Ovary (tissue), 9 donors: ENCODE measurements around the gene ATXN1. TPM values are rescaled to one million over a fixed set of nuclear protein-coding genes. Genes with fewer than 3 reads are reported as not detected.
A peak's percentile ranks its signal among the peaks of the same experiment; 100 is the strongest.
"Not testable (repeated sequence)": the region's sequence is repeated elsewhere in the genome, so short reads cannot be mapped to it uniquely, and the experiment has no call there.

Source experiments
- DNase-seq, 5 donors: peaks; one replicate each; pipeline ENCODE4 v3.0.0-alpha.2; 2019 to 2020
- H3K27ac ChIP-seq, 2 donors: fragments of 200-600 bp; one replicate each; pipeline versions ENCODE4 v1.5.1 to v1.8.0; 2019 to 2022
- H3K27me3 ChIP-seq: fragments of 200-600 bp; one replicate; pipeline ENCODE4 v1.8.0; 2022
- H3K36me3 ChIP-seq: fragments of 200-600 bp; sonication (generic); one replicate; pipeline ENCODE4 v1.5.1; 2019
- H3K4me1 ChIP-seq: one replicate; pipeline ENCODE4 v1.8.1; 2013; ENCODE audit warnings: mild to moderate bottlenecking, moderate library complexity; ENCODE audit not compliant: insufficient read depth
- H3K4me3 ChIP-seq: fragments of 200-600 bp; sonication (generic); one replicate; pipeline ENCODE4 v1.5.1; 2017
- H3K9me3 ChIP-seq, 2 donors: fragments of 200-600 bp in 1 of 2; sonication (generic) in 1 of 2; one replicate each; pipeline versions ENCODE4 v1.5.1 to v1.8.1; 2013 to 2019; ENCODE audit warnings: mild to moderate bottlenecking in 1 of 2, moderate library complexity in 1 of 2
- CTCF ChIP-seq, 3 donors: fragments of 450-650 bp in 2 of 3; fragments of 200-600 bp in 1 of 3; IDR thresholded peaks; one replicate each; pipeline versions ENCODE4 v1.5.1 to v1.8.0; 2016 to 2022; ENCODE audit warnings: antibody characterized with exemption in 3 of 3, mild to moderate bottlenecking in 1 of 3
- EP300 ChIP-seq: sonication (generic); formaldehyde crosslinking; IDR thresholded peaks from one replicate; pipeline ENCODE4 v1.6.1; 2017; ENCODE audit warnings: antibody characterized with exemption
- POLR2A ChIP-seq: fragments of 450-650 bp; IDR thresholded peaks from one replicate; pipeline ENCODE4 v1.6.1; 2017; ENCODE audit warnings: antibody characterized with exemption, mild to moderate bottlenecking, moderate library complexity
- WGBS, 3 donors: extraction: QIAGEN DNeasy Blood & Tissue Kit in 1 of 3; methylation state at CpG; one replicate each; pipeline versions ENCODE4 v1.1.5 to v1.1.7; 2013 to 2017; 5-methylcytosine and 5-hydroxymethylcytosine counted together
- intact Hi-C, 4 donors: fragments of 100-400 bp; cut with DNase I; formaldehyde crosslinking; loops; one replicate each; pipeline versions ENCODE4 v1.11.0 to v1.15.1; 2022 to 2023
- polyA plus RNA-seq, 2 donors: library from polyadenylated mRNA; stranded (reverse); fragments of 200-250 nt in 1 of 2; fragments of 350-450 nt in 1 of 2; fragmentation: Illumina TruSeq in 1 of 2; extraction: RNeasy Lipid Tissue Mini Kit (QIAGEN cat#74804) in 1 of 2; gene quantifications; one replicate each; pipeline ENCODE4 v1.2.3, GENCODE V29; 2013 to 2014
- total RNA-seq, 7 donors: library from RNA; depleted of rRNA in 2 of 7; stranded (reverse); fragments of >200 nt in 2 of 7; fragmentation: NEBNext Ultra II Directional in 3 of 7; extraction: Animal tissue kit (Norgen Biotek cat#: 25700) in 3 of 7; gene quantifications; one replicate each; pipeline versions ENCODE4 v1.1.0 to v1.2.4, GENCODE V29; 2016 to 2023
- donor health status: DM: no; HTN: no; CAD: no; lungs with moderate emphysema.
- donor health status: DM: no; HTN: no; CAD: no.
- donor health status: Bipolar disorder and iron deficiency.
- donor health status: DM: yes; HTN: yes; CAD: no.
- donor health status: DM: no; HTN: no; CAD: no.
- donor health status: DM: yes; HTN: yes; CAD: no.

Gene ATXN1
- total and polyA plus RNA-seq, 9 donors: 7.3 to 38.2 (median 30.4) TPM

- no peak overlapping the region for H3K4me3 ChIP-seq
- H3K9me3 ChIP-seq: no peaks in the 10 kb centered on the region
- H3K27me3 ChIP-seq: no peaks in the 10 kb centered on the region
- no peak for DNase-seq
- no peaks in the 10 kb centered on the region for H3K36me3 ChIP-seq
- no peak for TF ChIP-seq EP300
- no peak for TF ChIP-seq CTCF (IDR thresholded peaks at IDR 0.05)
- no peak for TF ChIP-seq POLR2A
- WGBS, 3 donors: 90 to 96% (median 93%) methylated on average over 23 of the region's 23 CpGs
- no peak overlapping the region for H3K27ac ChIP-seq
- intact Hi-C loops: no loop called here
- H3K4me1 ChIP-seq: no peaks in the 10 kb centered on the region
These were observed 493.6 kb downstream of the ATXN1 start for GRCh38 chr6:16267428-16268263.

DNA sequence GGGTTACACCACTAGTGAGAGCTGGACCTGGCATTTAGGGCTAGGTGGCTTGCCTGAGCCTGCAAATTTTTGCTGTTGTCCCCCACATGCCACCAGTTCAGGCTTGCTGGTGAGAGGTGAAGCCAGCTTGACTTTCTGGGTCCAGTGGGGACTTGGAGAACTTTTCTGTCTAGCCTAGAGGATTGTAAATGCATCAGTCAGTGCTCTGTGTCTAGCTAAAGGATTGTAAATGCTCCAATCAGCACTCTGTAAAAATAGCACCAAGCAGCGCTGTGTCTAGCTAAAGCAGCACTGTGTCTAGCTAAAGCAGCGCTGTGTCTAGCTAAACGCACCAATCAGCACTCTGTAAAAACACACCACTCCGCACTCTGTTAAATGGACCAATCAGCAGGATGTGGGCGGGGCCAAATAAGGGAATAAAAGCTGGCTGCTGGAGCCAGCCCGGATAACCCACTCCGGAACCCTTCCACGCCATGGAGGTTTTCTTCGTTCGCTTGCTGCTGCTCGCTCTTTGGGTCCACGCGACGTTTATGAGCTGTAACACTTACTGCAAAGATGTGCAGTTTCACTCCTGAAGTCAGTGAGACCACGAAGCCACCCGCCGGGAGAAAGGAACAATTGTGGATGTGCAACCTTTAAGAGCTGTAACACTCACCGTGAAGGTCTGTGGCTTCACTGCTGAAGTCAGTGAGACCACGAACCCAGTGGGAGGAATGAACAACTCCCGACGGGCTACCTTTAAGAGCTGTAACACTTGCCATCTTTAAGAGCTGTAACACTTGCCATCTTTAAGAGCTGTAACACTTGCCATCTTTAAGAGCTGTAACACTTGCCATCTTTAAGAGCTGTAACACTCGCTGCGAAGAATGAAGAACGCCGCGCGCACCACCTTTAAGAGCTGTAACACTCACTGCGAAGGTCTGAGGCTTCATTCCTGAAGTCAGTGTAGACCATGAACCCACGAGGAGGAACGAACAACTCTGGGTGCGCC, 495.6 kb downstream of the ATXN1 start:
- Histone ChIP-seq H3K4me3 (no peak overlapping the region), H3K36me3 (no peaks in the 10 kb centered on the region), H3K4me1 (no peaks in the 10 kb centered on the region), H3K27me3 (no peaks in the 10 kb centered on the region), H3K27ac (no peak overlapping the region), H3K9me3 (no peaks in the 10 kb centered on the region)
- DNase-seq: peak in 1 of 5 donors; percentile 25
- intact Hi-C loops: no loop called here
- 96 to 97% (median 96%) methylated on average over 31 of the region's 31 CpGs for WGBS, 3 donors
- TF ChIP-seq CTCF (IDR thresholded peaks at IDR 0.05) (no peak), POLR2A (no peak), EP300 (no peak)

- Histone ChIP-seq H3K27me3 (no peaks in the 10 kb centered on the region), H3K4me3 (no peak overlapping the region), H3K4me1 (no peaks in the 10 kb centered on the region), H3K36me3 (no peaks in the 10 kb centered on the region), H3K9me3 (no peaks in the 10 kb centered on the region), H3K27ac (no peak overlapping the region)
- 100% methylated on average over 2 of the region's 2 CpGs for whole genome bisulfite sequencing, 3 donors
- no peak for DNase-seq
- TF ChIP-seq CTCF (IDR thresholded peaks at IDR 0.05) (no peak), POLR2A (no peak), EP300 (no peak)
- intact Hi-C loops: no loop called here
These were observed 496.5 kb downstream of the ATXN1 start for GRCh38 chr6:16264785-16265184.

DNA sequence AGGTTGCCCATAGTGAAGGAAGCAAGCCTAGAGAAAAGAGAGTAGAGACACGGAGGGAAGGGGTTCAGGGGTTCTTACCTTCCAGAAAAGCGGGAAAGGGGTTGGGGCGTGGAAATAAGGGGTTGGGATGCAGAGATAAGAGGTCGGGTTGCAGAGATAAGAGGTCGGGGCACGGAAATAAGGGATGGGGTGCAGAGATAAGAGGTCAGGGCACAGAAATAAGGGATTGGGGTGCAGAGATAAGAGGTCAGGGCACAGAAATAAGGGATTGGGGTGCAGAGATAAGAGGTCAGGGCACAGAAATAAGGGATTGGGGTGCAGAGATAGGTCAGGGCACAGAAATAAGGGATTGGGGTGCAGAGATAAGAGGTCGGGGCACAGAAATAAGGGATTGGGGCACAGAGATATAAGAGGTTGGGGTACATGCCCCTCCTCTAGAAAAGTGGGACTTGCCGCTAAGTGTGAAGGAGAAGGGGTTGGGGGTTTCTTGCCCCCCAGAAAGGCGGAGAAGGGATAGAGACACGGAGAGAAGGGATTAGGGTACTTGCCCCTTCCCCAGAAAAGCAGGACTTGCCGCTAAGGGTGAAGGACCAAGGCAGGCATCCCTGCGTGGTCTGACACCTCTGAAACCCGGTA, 497.7 kb downstream of the ATXN1 start:
- H3K27ac ChIP-seq, H3K4me1 ChIP-seq, H3K9me3 ChIP-seq, H3K4me3 ChIP-seq, H3K36me3 ChIP-seq, H3K27me3 ChIP-seq, intact Hi-C loops: not testable (repeated sequence)
- DNase-seq: peak in 1 of 5 donors; percentile 16
- 88 to 89% (median 89%) methylated on average over 13 of the region's 13 CpGs for WGBS, 3 donors

DNA sequence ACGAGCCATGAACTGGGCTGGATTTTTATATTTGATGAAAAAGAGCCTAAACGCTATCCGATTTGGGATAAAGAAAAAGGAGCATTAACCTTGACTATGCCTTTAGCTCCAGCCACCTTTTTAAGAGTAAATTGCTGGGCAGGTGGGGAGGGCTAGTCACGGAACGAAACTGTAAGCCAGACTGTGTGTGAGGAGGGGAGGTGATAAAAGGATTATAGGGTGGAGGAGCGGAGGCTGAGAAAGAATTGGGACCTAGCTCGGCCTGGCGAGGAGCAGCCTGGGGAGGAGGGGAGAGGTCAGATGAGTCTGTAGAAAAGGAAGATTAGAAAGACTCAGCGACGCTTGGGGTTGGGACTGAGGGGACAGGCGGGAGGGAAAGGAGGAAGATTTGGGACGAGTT, 498.5 kb downstream of the ATXN1 start:
- H3K9me3 ChIP-seq, intact Hi-C loops, H3K4me3 ChIP-seq, H3K27me3 ChIP-seq, H3K27ac ChIP-seq, H3K36me3 ChIP-seq, H3K4me1 ChIP-seq: not testable (repeated sequence)
- DNase-seq: peak in 1 of 5 donors; percentile 13
- whole genome bisulfite sequencing, 3 donors: 69 to 70% (median 70%) methylated on average over 11 to 12 of the region's 12 CpGs

- H3K36me3 ChIP-seq: not testable (repeated sequence)
These were observed 500.7 kb downstream of the ATXN1 start for GRCh38 chr6:16260602-16261001.

DNA sequence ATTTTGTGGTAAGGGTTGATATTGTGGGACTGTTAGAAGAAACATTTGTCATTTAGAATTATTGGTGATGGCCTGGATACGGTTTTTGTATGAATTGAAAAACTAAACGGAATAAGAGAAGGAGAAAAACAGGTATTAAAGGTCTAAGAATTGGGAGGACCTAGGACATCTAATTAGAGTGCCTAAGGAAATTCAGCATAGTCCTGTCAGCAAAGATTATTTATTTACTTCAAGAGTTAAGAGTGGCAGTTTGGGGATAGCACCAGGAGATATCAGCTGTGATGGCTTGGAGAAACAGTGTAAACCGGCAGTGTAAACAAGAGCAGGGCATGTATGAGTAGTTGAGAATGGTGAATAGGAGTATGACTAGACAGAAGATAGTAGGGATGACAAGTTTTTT, 501.7 kb downstream of the ATXN1 start:
- H3K27me3 ChIP-seq, intact Hi-C loops, H3K36me3 ChIP-seq, DNase-seq, H3K9me3 ChIP-seq, H3K4me3 ChIP-seq, H3K4me1 ChIP-seq: not testable (repeated sequence)
- peak overlapping the region in 1 of 2 donors; percentile 63 for H3K27ac ChIP-seq
- WGBS, 3 donors: 93 to 96% (median 95%) methylated on average over 2 of the region's 3 CpGs

More at GRCh38 chr6:16260602-16261001, 500.7 kb downstream of the ATXN1 start:
- H3K4me3 ChIP-seq, H3K9me3 ChIP-seq, H3K4me1 ChIP-seq, H3K27me3 ChIP-seq, intact Hi-C loops, DNase-seq, H3K27ac ChIP-seq: not testable (repeated sequence)
- WGBS, 3 donors: 86 to 94% (median 89%) methylated on average over 7 to 9 of the region's 9 CpGs
